ENCODE results near the gene SFI1.

SFI1 gene

DNA sequence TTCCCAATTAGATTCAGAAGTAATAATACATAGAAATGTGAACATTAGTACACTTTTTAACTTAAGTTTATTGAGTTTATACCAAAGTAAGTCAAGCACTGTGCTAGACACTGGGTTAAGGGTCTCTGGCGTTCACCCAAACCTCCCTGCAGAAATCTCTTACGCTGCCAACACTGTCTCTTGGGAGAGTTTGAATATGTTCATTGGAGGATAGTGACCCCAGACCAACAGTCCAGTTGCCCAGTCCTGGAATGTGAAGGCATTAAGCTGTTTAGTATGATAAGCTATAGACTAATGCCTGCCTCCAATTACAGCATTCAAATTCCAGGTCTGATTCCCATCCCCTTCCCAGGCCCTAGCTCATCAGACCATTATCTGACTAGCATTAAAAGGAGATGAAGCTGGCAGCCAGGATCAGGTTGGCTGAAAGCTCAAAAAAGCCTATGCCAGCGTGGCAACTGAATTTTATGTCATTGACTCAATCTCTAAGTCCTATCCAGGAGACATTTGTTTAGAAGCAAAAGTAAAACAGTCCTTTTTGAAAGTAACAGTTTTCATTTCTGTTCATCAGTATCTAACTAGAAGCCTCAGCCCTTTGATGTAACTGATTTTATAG lies 77.8 kb downstream of the SFI1 start:
- TF ChIP-seq, protein P1, sequence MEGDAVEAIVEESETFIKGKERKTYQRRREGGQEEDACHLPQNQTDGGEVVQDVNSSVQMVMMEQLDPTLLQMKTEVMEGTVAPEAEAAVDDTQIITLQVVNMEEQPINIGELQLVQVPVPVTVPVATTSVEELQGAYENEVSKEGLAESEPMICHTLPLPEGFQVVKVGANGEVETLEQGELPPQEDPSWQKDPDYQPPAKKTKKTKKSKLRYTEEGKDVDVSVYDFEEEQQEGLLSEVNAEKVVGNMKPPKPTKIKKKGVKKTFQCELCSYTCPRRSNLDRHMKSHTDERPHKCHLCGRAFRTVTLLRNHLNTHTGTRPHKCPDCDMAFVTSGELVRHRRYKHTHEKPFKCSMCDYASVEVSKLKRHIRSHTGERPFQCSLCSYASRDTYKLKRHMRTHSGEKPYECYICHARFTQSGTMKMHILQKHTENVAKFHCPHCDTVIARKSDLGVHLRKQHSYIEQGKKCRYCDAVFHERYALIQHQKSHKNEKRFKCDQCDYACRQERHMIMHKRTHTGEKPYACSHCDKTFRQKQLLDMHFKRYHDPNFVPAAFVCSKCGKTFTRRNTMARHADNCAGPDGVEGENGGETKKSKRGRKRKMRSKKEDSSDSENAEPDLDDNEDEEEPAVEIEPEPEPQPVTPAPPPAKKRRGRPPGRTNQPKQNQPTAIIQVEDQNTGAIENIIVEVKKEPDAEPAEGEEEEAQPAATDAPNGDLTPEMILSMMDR (IDR thresholded peaks at IDR 0.05; ENCODE audit: low read depth, low read length), result no peak
- DNase-seq (ENCODE audit: extremely low read depth, low read depth), result no peak

DNA sequence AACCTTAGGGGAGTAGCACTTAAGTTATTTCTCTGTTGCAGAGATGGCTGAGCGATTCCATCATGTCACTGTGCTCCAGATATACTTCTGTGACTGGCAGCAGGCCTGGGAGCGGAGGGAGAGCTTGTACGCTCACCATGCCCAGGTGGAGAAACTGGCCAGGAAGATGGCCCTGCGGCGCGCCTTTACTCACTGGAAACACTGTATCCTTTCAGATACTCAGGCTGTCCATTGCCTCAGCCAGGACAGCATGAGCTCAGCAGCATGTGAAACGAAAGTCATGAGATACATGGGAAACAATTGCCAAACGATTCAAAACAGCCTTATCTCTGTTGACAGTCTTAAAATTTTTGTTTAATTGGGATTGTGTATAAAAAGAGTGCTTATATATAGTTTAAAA lies 78.9 kb downstream of the SFI1 start:
- TF ChIP-seq, protein P1 (IDR thresholded peaks at IDR 0.05; ENCODE audit: low read depth, low read length), result no peak
- no peak for DNase-seq (ENCODE audit: extremely low read depth, low read depth)

DNA sequence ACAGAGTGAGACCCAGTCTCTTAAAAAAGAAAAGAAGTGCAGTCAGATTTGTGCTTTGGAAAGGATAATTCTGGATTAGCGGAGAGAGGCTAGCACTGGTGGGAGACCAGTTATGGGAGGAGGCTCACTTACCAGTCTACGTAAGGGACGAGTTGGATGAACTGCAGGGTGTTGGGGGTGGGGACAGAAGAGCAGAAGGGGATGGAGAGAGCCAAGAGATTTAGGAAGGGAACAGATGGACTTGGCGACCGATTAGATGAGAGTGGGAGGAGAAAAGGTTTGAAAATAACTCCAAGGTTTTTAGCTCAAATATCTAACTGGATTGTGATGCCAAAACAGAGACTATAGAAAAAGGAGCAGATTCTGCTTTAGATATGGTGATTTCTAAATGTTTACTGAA lies 81.4 kb downstream of the SFI1 start:
- TF ChIP-seq, protein P1 (IDR thresholded peaks at IDR 0.05; ENCODE audit: low read depth, low read length), result no peak

DNA sequence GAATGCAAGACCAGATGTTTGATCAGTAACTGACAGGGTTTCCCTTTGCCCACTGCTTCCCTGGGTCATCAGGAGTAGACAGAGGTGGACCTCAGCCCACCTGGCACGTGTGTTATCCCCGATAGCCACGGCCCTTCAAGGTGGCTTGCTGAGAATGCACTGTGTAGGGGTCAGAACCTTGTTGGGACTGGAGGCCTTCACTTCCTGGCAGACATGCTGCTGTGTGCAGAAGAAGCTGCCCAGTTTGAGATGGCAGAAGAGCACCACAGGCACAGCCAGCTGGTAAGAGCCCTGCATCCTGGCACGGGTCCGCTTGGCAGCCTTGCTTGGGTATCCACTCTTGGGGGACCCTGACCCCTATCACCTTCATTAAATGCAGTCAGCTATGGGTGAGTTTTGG lies 81.8 kb downstream of the SFI1 start:
- DNase-seq (ENCODE audit: extremely low read depth, low read depth), result no peak
- TF ChIP-seq, protein P1 (IDR thresholded peaks at IDR 0.05; ENCODE audit: low read depth, low read length), result no peak

More for the DNA sequence above, 81.4 kb downstream of the SFI1 start:
- no peak for DNase-seq (ENCODE audit: extremely low read depth, low read depth)

DNA sequence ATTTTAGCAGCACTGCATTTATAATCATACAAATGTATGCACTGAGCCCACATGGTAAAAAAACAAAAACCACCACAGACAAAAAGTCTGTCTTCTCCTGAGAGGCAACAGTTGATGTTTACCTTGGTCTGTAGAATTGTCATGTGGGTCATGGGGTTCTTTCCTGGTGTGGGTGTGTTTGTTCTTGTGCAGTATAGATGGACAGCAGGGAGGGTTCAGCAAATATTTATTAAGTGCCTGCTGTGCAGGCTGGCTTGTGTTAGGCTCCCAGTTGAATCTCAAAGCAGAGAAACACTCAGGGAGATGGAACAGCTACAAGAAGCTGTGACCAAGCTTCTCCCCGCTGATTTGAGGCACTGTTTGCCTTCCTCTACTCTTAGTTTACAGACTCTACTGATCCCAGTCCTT lies 83.5 kb downstream of the SFI1 start:
- no peak for DNase-seq (ENCODE audit: extremely low read depth, low read depth)

DNA sequence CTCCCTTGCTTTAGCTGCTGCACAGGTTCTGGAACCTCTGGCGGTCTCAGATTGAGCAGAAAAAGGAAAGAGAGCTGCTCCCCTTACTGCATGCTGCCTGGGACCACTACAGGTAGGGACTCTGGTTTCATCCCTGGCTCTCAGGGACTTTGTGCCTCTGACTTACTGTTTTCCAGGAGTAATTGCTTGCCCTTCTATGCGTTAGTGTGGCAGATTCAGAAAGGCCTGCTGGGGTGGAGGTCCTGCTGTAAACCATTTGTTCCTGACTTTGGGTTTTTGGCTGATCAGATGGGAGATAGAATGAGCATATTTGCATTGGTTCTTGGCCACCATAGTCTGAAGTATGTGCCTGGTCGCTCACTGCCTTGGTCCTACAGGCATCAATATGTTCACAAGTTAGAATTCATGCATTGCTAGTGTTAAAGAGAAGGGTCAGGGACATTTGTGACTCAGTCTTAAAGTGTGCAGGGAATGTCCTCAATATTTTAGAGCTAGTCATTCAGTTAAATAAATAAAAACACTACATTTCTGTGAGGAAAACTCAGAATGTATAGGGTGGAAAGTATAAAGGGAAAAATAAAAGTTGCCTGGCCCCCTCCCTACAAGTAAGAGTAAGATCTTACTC lies 87.6 kb downstream of the SFI1 start:
- TF ChIP-seq, protein P1 (IDR thresholded peaks at IDR 0.05; ENCODE audit: low read depth, low read length), result no peak
- DNase-seq (ENCODE audit: extremely low read depth, low read depth), result no peak

More for the DNA sequence above, 83.5 kb downstream of the SFI1 start:
- TF ChIP-seq, protein P1 (IDR thresholded peaks at IDR 0.05; ENCODE audit: low read depth, low read length), result no peak

DNA sequence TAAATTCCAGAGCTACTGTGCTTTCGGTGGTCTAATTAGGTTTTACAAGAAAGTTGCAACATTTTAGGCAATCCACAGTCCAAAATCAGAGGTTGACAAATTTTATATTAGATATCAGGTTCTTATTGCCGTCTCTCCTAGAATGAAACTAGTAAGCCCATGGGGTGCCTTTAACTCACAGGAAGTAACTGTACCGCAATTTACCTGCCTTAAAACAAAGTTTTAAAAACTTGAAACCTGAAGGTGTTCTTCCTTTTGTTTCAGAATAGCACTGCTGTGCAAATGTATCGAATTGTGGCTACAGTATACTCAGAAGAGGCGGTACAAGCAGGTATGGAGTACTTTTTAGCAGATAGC lies 88.4 kb downstream of the SFI1 start:
- DNase-seq (ENCODE audit: extremely low read depth, low read depth), result no peak
- TF ChIP-seq, protein P1 (IDR thresholded peaks at IDR 0.05; ENCODE audit: low read depth, low read length), result no peak
